ENCODE data around the gene GSTT4.
"Not testable (repeated sequence)": the region's sequence is repeated elsewhere in the genome, so short reads cannot be mapped to it uniquely, and the experiment has no call there.

DNA sequence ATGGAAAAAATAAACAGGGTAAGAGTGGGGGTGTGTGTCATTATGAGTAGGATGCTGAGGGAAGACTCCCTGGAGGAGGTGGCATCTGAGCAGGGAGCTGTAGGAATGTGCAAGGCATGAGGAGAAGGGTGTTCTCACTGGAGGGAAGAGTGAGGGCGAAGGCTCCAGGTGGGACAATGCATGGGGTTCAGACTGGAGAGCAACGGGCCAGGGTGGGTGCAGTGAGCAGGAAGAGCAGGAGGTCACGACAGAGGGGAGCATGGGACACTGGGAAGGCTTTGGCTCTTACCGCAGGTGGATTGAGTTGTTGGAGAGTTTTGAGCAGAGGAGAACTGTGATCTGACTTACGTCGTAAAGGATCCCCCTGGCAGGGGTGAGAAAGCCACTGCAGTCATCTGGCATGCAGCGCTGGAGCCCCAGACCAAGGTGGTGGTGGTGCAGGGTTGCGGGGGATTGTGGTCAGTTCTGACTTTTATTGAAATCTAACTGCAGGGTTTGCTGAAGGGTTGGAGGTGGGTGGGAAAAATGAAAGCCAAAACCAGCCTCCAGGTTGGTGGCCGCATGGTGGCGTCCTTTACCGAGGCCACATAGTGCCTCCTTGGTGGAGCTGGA, 52.4 kb downstream of the GSTT4 start:
- TF ChIP-seq EZH2phosphoT487 (IDR thresholded peaks at IDR 0.05; ENCODE audit: borderline replicate concordance, low read depth, low read length) = not testable (repeated sequence)
- TF ChIP-seq, protein P1, sequence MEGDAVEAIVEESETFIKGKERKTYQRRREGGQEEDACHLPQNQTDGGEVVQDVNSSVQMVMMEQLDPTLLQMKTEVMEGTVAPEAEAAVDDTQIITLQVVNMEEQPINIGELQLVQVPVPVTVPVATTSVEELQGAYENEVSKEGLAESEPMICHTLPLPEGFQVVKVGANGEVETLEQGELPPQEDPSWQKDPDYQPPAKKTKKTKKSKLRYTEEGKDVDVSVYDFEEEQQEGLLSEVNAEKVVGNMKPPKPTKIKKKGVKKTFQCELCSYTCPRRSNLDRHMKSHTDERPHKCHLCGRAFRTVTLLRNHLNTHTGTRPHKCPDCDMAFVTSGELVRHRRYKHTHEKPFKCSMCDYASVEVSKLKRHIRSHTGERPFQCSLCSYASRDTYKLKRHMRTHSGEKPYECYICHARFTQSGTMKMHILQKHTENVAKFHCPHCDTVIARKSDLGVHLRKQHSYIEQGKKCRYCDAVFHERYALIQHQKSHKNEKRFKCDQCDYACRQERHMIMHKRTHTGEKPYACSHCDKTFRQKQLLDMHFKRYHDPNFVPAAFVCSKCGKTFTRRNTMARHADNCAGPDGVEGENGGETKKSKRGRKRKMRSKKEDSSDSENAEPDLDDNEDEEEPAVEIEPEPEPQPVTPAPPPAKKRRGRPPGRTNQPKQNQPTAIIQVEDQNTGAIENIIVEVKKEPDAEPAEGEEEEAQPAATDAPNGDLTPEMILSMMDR (conservative IDR thresholded peaks at IDR 0.05; ENCODE audit: low read length) = not testable (repeated sequence)

Measured in OCI-LY7 (cell line).